Measurements from ENCODE around the gene LTB. TPM values are rescaled to one million over a fixed set of nuclear protein-coding genes. Genes with fewer than 3 reads are reported as not detected.

LTB gene
- total RNA-seq, 1 donor from 2014 or later: 10.0 TPM

- Histone ChIP-seq H3K27ac (no peak overlapping the region), H3K4me1 (peaks cover 15% of the 10 kb centered on the region), H3K9me3 (no peaks in the 10 kb centered on the region), H3K4me3 (no peak overlapping the region), H3K27me3 (ENCODE audit: low read depth) (no peaks in the 10 kb centered on the region), H3K36me3 (no peaks in the 10 kb centered on the region)
- TF ChIP-seq, protein P1, sequence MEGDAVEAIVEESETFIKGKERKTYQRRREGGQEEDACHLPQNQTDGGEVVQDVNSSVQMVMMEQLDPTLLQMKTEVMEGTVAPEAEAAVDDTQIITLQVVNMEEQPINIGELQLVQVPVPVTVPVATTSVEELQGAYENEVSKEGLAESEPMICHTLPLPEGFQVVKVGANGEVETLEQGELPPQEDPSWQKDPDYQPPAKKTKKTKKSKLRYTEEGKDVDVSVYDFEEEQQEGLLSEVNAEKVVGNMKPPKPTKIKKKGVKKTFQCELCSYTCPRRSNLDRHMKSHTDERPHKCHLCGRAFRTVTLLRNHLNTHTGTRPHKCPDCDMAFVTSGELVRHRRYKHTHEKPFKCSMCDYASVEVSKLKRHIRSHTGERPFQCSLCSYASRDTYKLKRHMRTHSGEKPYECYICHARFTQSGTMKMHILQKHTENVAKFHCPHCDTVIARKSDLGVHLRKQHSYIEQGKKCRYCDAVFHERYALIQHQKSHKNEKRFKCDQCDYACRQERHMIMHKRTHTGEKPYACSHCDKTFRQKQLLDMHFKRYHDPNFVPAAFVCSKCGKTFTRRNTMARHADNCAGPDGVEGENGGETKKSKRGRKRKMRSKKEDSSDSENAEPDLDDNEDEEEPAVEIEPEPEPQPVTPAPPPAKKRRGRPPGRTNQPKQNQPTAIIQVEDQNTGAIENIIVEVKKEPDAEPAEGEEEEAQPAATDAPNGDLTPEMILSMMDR (IDR thresholded peaks at IDR 0.05): no peak
- no peak for DNase-seq
- intact Hi-C loops (cut with DNase I): no loop called here
- ATAC-seq: no peak
Observed at GRCh38 chr6:31573239-31574105, 8.8 kb downstream of the LTB start.

GRCh38 chr6:31572041-31572911 lies 9.9 kb downstream of the LTB start, which contains the start of gene LTA:
Gene LTA, plus strand, starts transcription at chr6:31572289. Its CDS starts 454 bp downstream, at chr6:31572743.
- Histone ChIP-seq H3K36me3 (no peaks in the 10 kb centered on the region), H3K4me3 (peak within 1 kb of the TSS; percentile 31), H3K4me1 (peaks cover 16% of the 10 kb centered on the region), H3K27me3 (ENCODE audit: low read depth) (no peaks in the 10 kb centered on the region), H3K9me3 (no peaks in the 10 kb centered on the region), H3K27ac (peak within 1 kb of the TSS; percentile 36)
- ATAC-seq (peak in 1 of 2 donors; percentile 13), DNase-seq (no peak)
- TF ChIP-seq, protein P1 (IDR thresholded peaks at IDR 0.05): no peak
- intact Hi-C loops (cut with DNase I): no loop called here

DNA sequence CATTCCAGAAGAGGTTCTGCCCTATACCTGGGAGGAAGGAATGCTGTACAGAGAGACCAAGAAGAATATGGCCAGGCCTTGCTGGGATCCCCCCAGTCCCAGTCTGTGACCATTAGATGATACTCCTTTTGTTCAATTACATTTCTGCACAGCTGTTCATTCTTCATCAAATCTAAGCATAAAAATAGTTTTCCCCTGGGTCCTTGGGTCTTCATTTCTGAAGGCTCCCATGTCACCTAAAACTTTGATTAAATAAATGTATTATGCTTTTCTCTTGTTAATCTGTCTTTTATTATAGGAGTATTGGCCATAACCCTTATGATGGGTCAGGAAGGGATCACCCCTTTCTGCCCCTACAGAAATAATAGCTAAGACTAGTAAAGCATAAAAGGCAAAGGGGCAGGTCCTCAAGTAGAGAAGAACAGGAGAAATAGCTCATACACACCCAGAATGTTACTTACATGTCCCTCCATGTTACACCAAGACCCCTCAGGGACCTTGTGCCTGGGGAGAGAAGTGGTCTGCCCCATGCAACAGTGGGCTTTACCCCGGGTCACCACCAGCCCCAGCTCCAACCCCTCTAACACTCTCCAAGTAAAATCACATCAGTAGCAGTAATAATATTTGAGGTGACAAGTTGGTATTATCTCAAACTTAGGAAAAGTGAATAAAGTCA lies 12.2 kb downstream of the LTB start:
- Histone ChIP-seq H3K9me3 (no peaks in the 10 kb centered on the region), H3K4me1 (peaks cover 12% of the 10 kb centered on the region), H3K27ac (no peak overlapping the region), H3K27me3 (ENCODE audit: low read depth) (no peaks in the 10 kb centered on the region), H3K36me3 (no peaks in the 10 kb centered on the region), H3K4me3 (no peak overlapping the region)
- DNase-seq (no peak), ATAC-seq (no peak)
- intact Hi-C loops (cut with DNase I): no loop called here
- TF ChIP-seq, protein P1 (IDR thresholded peaks at IDR 0.05): no peak

DNA sequence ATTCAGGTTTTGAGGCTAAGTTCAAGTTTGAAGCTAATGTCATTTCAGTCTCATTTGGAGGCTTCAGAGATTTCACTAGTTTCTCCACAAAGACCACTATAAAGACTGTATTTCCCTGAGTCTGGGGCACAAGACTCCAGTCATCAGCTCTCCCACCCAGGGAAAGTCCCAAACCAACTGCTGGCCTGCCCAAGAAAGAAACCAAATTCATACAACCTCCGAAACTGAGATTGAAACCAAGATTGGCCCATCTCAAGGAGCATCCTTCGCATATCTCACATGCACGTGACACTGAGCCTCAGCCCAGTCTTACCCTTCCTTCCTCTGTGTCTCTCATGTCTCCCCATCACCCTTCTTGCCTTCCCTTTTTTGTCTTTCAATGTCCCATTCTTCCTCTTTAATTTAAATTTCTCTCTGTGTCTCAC lies 13.7 kb downstream of the LTB start:
- intact Hi-C loops (cut with DNase I): no loop called here
- peaks cover 12% of the 10 kb centered on the region for H3K4me1 ChIP-seq
- TF ChIP-seq, protein P1 (IDR thresholded peaks at IDR 0.05): no peak
- peak overlapping the region; percentile 6 for H3K27ac ChIP-seq
- H3K27me3 ChIP-seq (ENCODE audit: low read depth): no peaks in the 10 kb centered on the region
- H3K36me3 ChIP-seq: no peaks in the 10 kb centered on the region
- ATAC-seq: peak; percentile 66 to 83
- H3K4me3 ChIP-seq: no peak overlapping the region
- no peaks in the 10 kb centered on the region for H3K9me3 ChIP-seq
- no peak for DNase-seq

Measured in lower lobe of right lung (tissue), 2 donors.